SK-N-MC (cell line): ENCODE measurements around the gene ZCCHC24.

Source experiments
- EZH2 ChIP-seq: fragments of 200-600 bp; sonication (generic); IDR thresholded peaks from one replicate; pipeline ENCODE4 v1.6.1; 2017; ENCODE audit warnings: antibody characterized with exemption
- POLR2AphosphoS5 ChIP-seq: IDR thresholded peaks from 2 replicates; pipeline ENCODE4 v1.6.1; 2012; ENCODE audit warnings: mild to moderate bottlenecking, low read depth, low read length, borderline replicate concordance

GRCh38 chr10:79404690-79405131, 40.7 kb downstream of the ZCCHC24 start:
- no peak for TF ChIP-seq EZH2
- no peak for TF ChIP-seq POLR2AphosphoS5
